KMS-11 (cell line): Measurements from ENCODE around the gene HDLBP.
A peak's percentile ranks its signal among the peaks of the same experiment; 100 is the strongest.

Experiments
- H2AFZ ChIP-seq: fragments of 200-600 bp; sonication (generic); 2 replicates; pipeline ENCODE4 v1.6.1; 2016; ENCODE audit warnings: antibody characterized with exemption, mixed run types, low read depth
- H3K27ac ChIP-seq: fragments of 200-600 bp; sonication (generic); 2 replicates; pipeline ENCODE4 v1.6.1; 2016; ENCODE audit warnings: mild to moderate bottlenecking, mixed run types
- H3K27me3 ChIP-seq: fragments of 200-600 bp; sonication (generic); 2 replicates; pipeline ENCODE4 v1.6.1; 2017; ENCODE audit warnings: mild to moderate bottlenecking, low read depth, mixed run types, moderate library complexity; ENCODE audit not compliant: insufficient read depth
- H3K36me3 ChIP-seq: fragments of 200-600 bp; sonication (generic); 2 replicates; pipeline ENCODE4 v1.6.1; 2017; ENCODE audit warnings: mild to moderate bottlenecking, mixed run types; ENCODE audit not compliant: insufficient read depth
- H3K4me1 ChIP-seq: fragments of 200-600 bp; sonication (generic); 2 replicates; pipeline ENCODE4 v1.6.1; 2016; ENCODE audit warnings: mild to moderate bottlenecking, low read depth, mixed run types; ENCODE audit not compliant: poor library complexity, severe bottlenecking
- H3K4me2 ChIP-seq: fragments of 200-600 bp; sonication (generic); 2 replicates; pipeline ENCODE4 v1.7.0; 2016; ENCODE audit warnings: mild to moderate bottlenecking, mixed run types
- H3K4me3 ChIP-seq: fragments of 200-600 bp; sonication (generic); IDR thresholded peaks from 2 replicates; pipeline ENCODE4 v1.6.1; 2017; ENCODE audit warnings: low read depth, low read length, mixed read lengths; ENCODE audit not compliant: insufficient read depth
- H3K79me2 ChIP-seq: fragments of 200-600 bp; sonication (generic); 2 replicates; pipeline ENCODE4 v1.6.1; 2016; ENCODE audit warnings: low read depth, mixed run types; ENCODE audit not compliant: insufficient read depth
- H3K9ac ChIP-seq: fragments of 200-600 bp; sonication (generic); 2 replicates; pipeline ENCODE4 v1.6.1; 2016; ENCODE audit warnings: mild to moderate bottlenecking, mixed run types
- H4K20me1 ChIP-seq: fragments of 200-600 bp; sonication (generic); 2 replicates; pipeline ENCODE4 v1.6.1; 2016; ENCODE audit warnings: mild to moderate bottlenecking, mixed run types; ENCODE audit not compliant: insufficient read depth
- CTCF ChIP-seq: fragments of 200-600 bp; sonication (generic); conservative IDR thresholded peaks from 2 replicates; pipeline ENCODE4 v1.6.1; 2017; ENCODE audit warnings: low read depth, mild to moderate bottlenecking, antibody characterized with exemption, low read length, moderate library complexity, mixed read lengths

HDLBP gene

GRCh38 chr2:241308267-241308666 lies 7.2 kb downstream of the HDLBP start:
- Histone ChIP-seq H2AFZ (no peak overlapping the region), H3K36me3 (no peaks in the 10 kb centered on the region), H3K4me2 (peak overlapping the region; percentile 67), H3K9ac (no peak overlapping the region), H3K79me2 (peaks cover 93% of the 10 kb centered on the region), H3K4me1 (peaks cover 98% of the 10 kb centered on the region), H3K27ac (peak overlapping the region; percentile 73; the same call in 1 of the 2 replicates), H3K4me3 (no peak overlapping the region), H3K27me3 (no peaks in the 10 kb centered on the region), H4K20me1 (no peaks in the 10 kb centered on the region)
- no peak for TF ChIP-seq CTCF

- Histone ChIP-seq H3K4me1 (peaks cover 99% of the 10 kb centered on the region), H3K27me3 (no peaks in the 10 kb centered on the region), H3K4me3 (no peak overlapping the region), H2AFZ (no peak overlapping the region), H3K36me3 (no peaks in the 10 kb centered on the region), H3K9ac (no peak overlapping the region; the same call in 1 of the 2 replicates), H3K4me2 (peak overlapping the region; percentile 67), H3K27ac (peak overlapping the region; percentile 65), H3K79me2 (peaks cover 93% of the 10 kb centered on the region), H4K20me1 (no peaks in the 10 kb centered on the region)
- no peak for TF ChIP-seq CTCF
These were observed 8.4 kb downstream of the HDLBP start for GRCh38 chr2:241307055-241307454.

GRCh38 chr2:241304039-241304670 lies 11.3 kb downstream of the HDLBP start:
- Histone ChIP-seq H3K79me2 (peaks cover 98% of the 10 kb centered on the region), H3K27me3 (no peaks in the 10 kb centered on the region), H3K9ac (no peak overlapping the region), H3K4me3 (no peak overlapping the region), H4K20me1 (no peaks in the 10 kb centered on the region; the same call in 1 of the 2 replicates), H2AFZ (no peak overlapping the region), H3K4me1 (peaks cover 81% of the 10 kb centered on the region), H3K36me3 (no peaks in the 10 kb centered on the region), H3K27ac (no peak overlapping the region), H3K4me2 (no peak overlapping the region)
- no peak for TF ChIP-seq CTCF

- Histone ChIP-seq H2AFZ (no peak overlapping the region), H3K79me2 (peaks cover 96% of the 10 kb centered on the region), H3K9ac (no peak overlapping the region), H3K4me3 (no peak overlapping the region), H4K20me1 (no peaks in the 10 kb centered on the region; the same call in 1 of the 2 replicates), H3K36me3 (no peaks in the 10 kb centered on the region), H3K27ac (no peak overlapping the region; the same call in 1 of the 2 replicates), H3K4me2 (no peak overlapping the region; the same call in 1 of the 2 replicates), H3K4me1 (peaks cover 74% of the 10 kb centered on the region), H3K27me3 (no peaks in the 10 kb centered on the region)
- TF ChIP-seq CTCF: no peak
These were observed 12.5 kb downstream of the HDLBP start for GRCh38 chr2:241302759-241303651.
